Ishikawa (cell line): ENCODE results near the gene GXYLT1.

Source experiments
- CEBPB ChIP-seq: IDR thresholded peaks from 2 replicates; pipeline ENCODE4 v1.6.1; 2012
- CREB1 ChIP-seq: IDR thresholded peaks from 2 replicates; pipeline ENCODE4 v1.6.1; 2012; ENCODE audit warnings: low read depth
- EGR1 ChIP-seq: IDR thresholded peaks from 2 replicates; pipeline ENCODE4 v1.6.1; 2012
- EP300 ChIP-seq: IDR thresholded peaks from 2 replicates; pipeline ENCODE4 v1.6.1; 2012; ENCODE audit warnings: borderline replicate concordance
- FOXM1 ChIP-seq: IDR thresholded peaks from 2 replicates; pipeline ENCODE4 v1.6.1; 2012; ENCODE audit warnings: low read depth, borderline replicate concordance
- MAX ChIP-seq: IDR thresholded peaks from 2 replicates; pipeline ENCODE4 v1.6.1; 2012
- NFIC ChIP-seq: IDR thresholded peaks from 2 replicates; pipeline ENCODE4 v1.6.1; 2012
- RAD21 ChIP-seq: IDR thresholded peaks from 2 replicates; pipeline ENCODE4 v1.6.1; 2012; ENCODE audit warnings: low read depth
- REST ChIP-seq: IDR thresholded peaks from 2 replicates; pipeline ENCODE4 v1.6.1; 2012; ENCODE audit warnings: low read depth, mild to moderate bottlenecking
- TAF1 ChIP-seq: IDR thresholded peaks from 2 replicates; pipeline ENCODE4 v1.6.1; 2012; ENCODE audit warnings: low read depth, mild to moderate bottlenecking
- TCF12 ChIP-seq: IDR thresholded peaks from 2 replicates; pipeline ENCODE4 v1.6.1; 2012; ENCODE audit warnings: low read depth
- TEAD4 ChIP-seq: IDR thresholded peaks from 2 replicates; pipeline ENCODE4 v1.6.1; 2012
- YY1 ChIP-seq: IDR thresholded peaks from 2 replicates; pipeline ENCODE4 v1.6.1; 2012; ENCODE audit warnings: low read depth
- ZBTB7A ChIP-seq: IDR thresholded peaks from 2 replicates; pipeline ENCODE4 v1.6.1; 2012; ENCODE audit warnings: low read depth
- TF ChIP-seq, protein P1 (sequence below): IDR thresholded peaks from 2 replicates; pipeline ENCODE4 v1.6.1; 2012

Gene GXYLT1

GRCh38 chr12:42091769-42092168 lies 52.9 kb downstream of the GXYLT1 start:
- TF ChIP-seq CREB1 (no peak), REST (no peak), MAX (no peak), EP300 (no peak), TEAD4 (no peak), CEBPB (no peak), EGR1 (no peak), TCF12 (no peak), FOXM1 (no peak), ZBTB7A (no peak), TAF1 (no peak), YY1 (no peak), RAD21 (no peak), NFIC (no peak)
- TF ChIP-seq, protein P1, sequence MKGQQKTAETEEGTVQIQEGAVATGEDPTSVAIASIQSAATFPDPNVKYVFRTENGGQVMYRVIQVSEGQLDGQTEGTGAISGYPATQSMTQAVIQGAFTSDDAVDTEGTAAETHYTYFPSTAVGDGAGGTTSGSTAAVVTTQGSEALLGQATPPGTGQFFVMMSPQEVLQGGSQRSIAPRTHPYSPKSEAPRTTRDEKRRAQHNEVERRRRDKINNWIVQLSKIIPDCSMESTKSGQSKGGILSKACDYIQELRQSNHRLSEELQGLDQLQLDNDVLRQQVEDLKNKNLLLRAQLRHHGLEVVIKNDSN = no peak

- TF ChIP-seq CREB1 (no peak), TEAD4 (peak; percentile 75)
Measured at GRCh38 chr12:42090899-42091298, 53.8 kb downstream of the GXYLT1 start.

DNA sequence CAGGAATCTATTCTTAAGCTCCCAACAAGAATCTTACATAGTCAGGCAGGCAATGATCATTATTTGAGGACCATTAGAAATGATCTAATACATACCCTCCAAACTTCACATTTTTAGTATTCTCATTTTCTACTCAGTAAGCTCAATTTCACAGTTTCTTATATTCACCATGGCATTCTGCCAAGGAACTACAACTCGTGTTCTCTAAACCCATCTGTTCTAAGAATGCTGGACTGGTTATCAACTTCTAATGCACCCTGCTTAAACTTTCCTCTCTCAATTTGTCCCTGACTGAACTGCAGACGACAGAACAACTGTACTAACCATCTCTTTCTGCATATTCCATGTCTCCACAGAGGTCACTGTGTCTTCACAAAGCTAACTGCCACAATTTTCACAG lies 58.6 kb downstream of the GXYLT1 start:
- no peak for TF ChIP-seq CREB1
- TF ChIP-seq ZBTB7A = no peak
- TF ChIP-seq CEBPB = no peak
- TF ChIP-seq NFIC = no peak
- TF ChIP-seq FOXM1 = no peak
- TF ChIP-seq TCF12 = no peak
- no peak for TF ChIP-seq TAF1
- TF ChIP-seq MAX = no peak
- no peak for TF ChIP-seq YY1
- TF ChIP-seq REST = no peak
- no peak for TF ChIP-seq EGR1
- no peak for TF ChIP-seq TEAD4
- TF ChIP-seq, protein P1 = no peak
- TF ChIP-seq RAD21 = no peak
- no peak for TF ChIP-seq EP300

DNA sequence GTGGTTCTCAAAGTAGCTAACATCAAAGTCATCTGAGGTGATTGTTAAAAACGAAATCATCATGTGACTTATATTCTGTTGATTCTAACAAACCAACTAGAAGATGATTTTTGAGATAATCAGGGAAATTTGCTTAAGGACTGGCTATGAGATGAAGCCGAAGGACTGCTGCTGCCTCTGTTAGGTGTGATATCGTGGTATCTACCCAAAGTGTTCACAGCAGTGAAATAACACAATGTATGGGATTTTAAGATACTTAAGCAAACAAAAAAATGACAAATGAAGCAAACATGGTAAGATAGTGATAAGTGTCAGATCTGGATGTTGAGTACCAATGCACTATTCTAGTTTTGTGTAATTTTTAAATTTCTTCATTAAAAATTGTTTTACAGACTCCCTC lies 59.1 kb downstream of the GXYLT1 start:
- TF ChIP-seq REST (no peak), TEAD4 (no peak), YY1 (no peak), CEBPB (no peak), ZBTB7A (no peak), EGR1 (no peak), EP300 (no peak), CREB1 (no peak), RAD21 (no peak), TAF1 (no peak), TCF12 (no peak), NFIC (no peak), FOXM1 (no peak), MAX (no peak)
- TF ChIP-seq, protein P1 = no peak
